ENCODE data around the gene TMEM219. TPM values are rescaled to one million over a fixed set of nuclear protein-coding genes. Genes with fewer than 3 reads are reported as not detected.

Gene TMEM219
- total RNA-seq, 2 donors from 2014 or later = 149 to 174 TPM

Other genes starting within 250 kb of the TMEM219 start
- gene C16orf54, start 216.1 kb upstream of the TMEM219 start, total RNA-seq = 1 to 10 TPM; 1.7 TPM
- gene ZG16, start 183.8 kb upstream of the TMEM219 start, total RNA-seq = 100 to 1,000 TPM; 280 to 758 TPM
- 100 to 1,000 TPM in 1 of 2 donors, 10 to 100 TPM in 1; 60.7 to 150 TPM for gene KIF22, start 171.3 kb upstream of the TMEM219 start, total RNA-seq
- 100 to 1,000 TPM; 286 to 441 TPM for gene MAZ, start 155.6 kb upstream of the TMEM219 start, total RNA-seq
- gene PRRT2, start 149.9 kb upstream of the TMEM219 start, total RNA-seq = 1 to 10 TPM; 1.4 to 1.7 TPM
- 10 to 100 TPM; 16.0 to 45.0 TPM for gene PAGR1, start 145.9 kb upstream of the TMEM219 start, total RNA-seq
- 100 to 1,000 TPM; 427 to 450 TPM for gene MVP, start 141.6 kb upstream of the TMEM219 start, total RNA-seq
- gene CDIPT, start 98.9 kb upstream of the TMEM219 start, total RNA-seq = 10 to 100 TPM; 58.1 to 62.7 TPM
- gene SEZ6L2, start 62.5 kb upstream of the TMEM219 start, total RNA-seq = 10 to 100 TPM; 11.2 to 12.1 TPM
- gene ASPHD1, start 61.6 kb upstream of the TMEM219 start, total RNA-seq = 1 to 10 TPM; 1.5 to 3.9 TPM
- gene KCTD13, start 35.9 kb upstream of the TMEM219 start, total RNA-seq = 10 to 100 TPM; 17.7 to 28.8 TPM
- gene TAOK2, start 11.8 kb downstream of the TMEM219 start, total RNA-seq = 10 to 100 TPM; 37.4 to 62.3 TPM
- 10 to 100 TPM in 1 of 2 donors, 1 to 10 TPM in 1; 7.5 to 18.4 TPM for gene HIRIP3, start 33.5 kb downstream of the TMEM219 start, total RNA-seq
- gene INO80E, start 34.2 kb downstream of the TMEM219 start, total RNA-seq = 10 to 100 TPM; 46.9 to 80.2 TPM
- 10 to 100 TPM in 1 of 2 donors, 1 to 10 TPM in 1; 4.8 to 12.9 TPM for gene DOC2A, start 48.9 kb downstream of the TMEM219 start, total RNA-seq
- gene C16orf92, start 61.1 kb downstream of the TMEM219 start, total RNA-seq = not detected
- gene TLCD3B, start 69.2 kb downstream of the TMEM219 start, total RNA-seq = under 1 TPM; 0.16 to 0.49 TPM
- 1,000 to 10,000 TPM; 2,396 to 2,926 TPM for gene ALDOA, start 103.7 kb downstream of the TMEM219 start, total RNA-seq
- 100 to 1,000 TPM; 111 to 156 TPM for gene PPP4C, start 113.9 kb downstream of the TMEM219 start, total RNA-seq
- 1 to 10 TPM in 1 of 2 donors, under 1 TPM in 1; 0.85 to 1.6 TPM for gene TBX6, start 129.8 kb downstream of the TMEM219 start, total RNA-seq
- 10 to 100 TPM; 15.5 to 39.2 TPM for gene YPEL3, start 134.1 kb downstream of the TMEM219 start, total RNA-seq
- 10 to 100 TPM; 40.4 to 95.2 TPM for gene GDPD3, start 151.5 kb downstream of the TMEM219 start, total RNA-seq
- 100 to 1,000 TPM; 208 to 298 TPM for gene MAPK3, start 161.1 kb downstream of the TMEM219 start, total RNA-seq
- 10 to 100 TPM; 16.5 to 20.0 TPM for gene CORO1A, start 221.5 kb downstream of the TMEM219 start, total RNA-seq
- 100 to 1,000 TPM; 109 to 237 TPM for gene BOLA2B, start 231.6 kb downstream of the TMEM219 start, total RNA-seq
- 100 to 1,000 TPM in 1 of 2 donors, 10 to 100 TPM in 1; 70.2 to 114 TPM for gene SLX1A, start 231.8 kb downstream of the TMEM219 start, total RNA-seq
- 10 to 100 TPM; 47.8 to 59.0 TPM for gene SULT1A3, start 237.2 kb downstream of the TMEM219 start, total RNA-seq